22Rv1 (cell line): ENCODE results near the gene SRF.

Experiments
- H3K27ac ChIP-seq: fragments of 450-650 bp; 2 replicates; pipeline ENCODE4 v1.5.1; 2017
- ZFX ChIP-seq: fragments of 450-650 bp; IDR thresholded peaks from 2 replicates; pipeline ENCODE4 v1.6.1; 2017; ENCODE audit warnings: antibody characterized with exemption, borderline replicate concordance
- TF ChIP-seq, protein P1 (sequence below): fragments of 450-650 bp; IDR thresholded peaks from 2 replicates; pipeline ENCODE4 v1.5.1; 2017; ENCODE audit warnings: mild to moderate bottlenecking

SRF gene

DNA sequence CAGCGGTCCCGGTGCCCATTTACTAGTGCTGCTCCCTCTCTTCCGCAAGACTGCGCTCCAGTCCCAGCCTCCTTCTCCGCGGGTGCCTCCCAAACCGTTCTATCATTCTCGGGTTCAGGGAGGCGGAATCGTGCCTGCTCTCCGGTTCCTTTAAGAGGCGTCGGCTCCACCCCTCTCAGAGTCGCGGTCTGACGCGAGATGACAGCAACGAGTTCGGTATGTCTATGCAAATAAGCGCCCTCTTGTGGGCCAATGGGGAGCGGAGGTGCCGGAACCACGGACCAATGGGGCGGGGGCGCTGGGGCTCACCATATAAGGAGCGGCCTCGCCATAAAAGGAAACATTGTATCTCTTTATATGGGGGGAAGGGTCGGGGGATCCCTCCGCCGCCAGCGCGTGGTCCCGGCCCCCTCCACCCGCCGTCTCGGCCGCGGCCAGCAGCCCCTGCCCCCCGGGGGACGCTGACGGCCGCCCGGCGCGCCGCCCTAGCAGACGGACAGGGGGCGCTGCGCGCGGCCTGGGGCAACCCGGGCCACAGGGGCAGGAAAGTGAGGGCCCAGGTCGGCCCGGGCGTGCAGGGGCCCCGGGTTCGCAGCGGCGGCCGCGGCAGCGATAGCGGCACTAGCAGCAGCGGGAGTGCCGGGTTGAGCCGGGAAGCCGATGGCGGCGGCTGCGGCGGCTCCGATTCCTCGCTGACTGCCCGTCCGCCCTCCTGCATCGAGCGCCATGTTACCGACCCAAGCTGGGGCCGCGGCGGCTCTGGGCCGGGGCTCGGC, at the start of gene SRF:
Gene SRF, plus strand, starts transcription at position 339 of the 776 bp plus-strand sequence. Its CDS starts 388 bp downstream, at position 727.
- TF ChIP-seq, protein P1, sequence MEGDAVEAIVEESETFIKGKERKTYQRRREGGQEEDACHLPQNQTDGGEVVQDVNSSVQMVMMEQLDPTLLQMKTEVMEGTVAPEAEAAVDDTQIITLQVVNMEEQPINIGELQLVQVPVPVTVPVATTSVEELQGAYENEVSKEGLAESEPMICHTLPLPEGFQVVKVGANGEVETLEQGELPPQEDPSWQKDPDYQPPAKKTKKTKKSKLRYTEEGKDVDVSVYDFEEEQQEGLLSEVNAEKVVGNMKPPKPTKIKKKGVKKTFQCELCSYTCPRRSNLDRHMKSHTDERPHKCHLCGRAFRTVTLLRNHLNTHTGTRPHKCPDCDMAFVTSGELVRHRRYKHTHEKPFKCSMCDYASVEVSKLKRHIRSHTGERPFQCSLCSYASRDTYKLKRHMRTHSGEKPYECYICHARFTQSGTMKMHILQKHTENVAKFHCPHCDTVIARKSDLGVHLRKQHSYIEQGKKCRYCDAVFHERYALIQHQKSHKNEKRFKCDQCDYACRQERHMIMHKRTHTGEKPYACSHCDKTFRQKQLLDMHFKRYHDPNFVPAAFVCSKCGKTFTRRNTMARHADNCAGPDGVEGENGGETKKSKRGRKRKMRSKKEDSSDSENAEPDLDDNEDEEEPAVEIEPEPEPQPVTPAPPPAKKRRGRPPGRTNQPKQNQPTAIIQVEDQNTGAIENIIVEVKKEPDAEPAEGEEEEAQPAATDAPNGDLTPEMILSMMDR, result peak; percentile 81
- TF ChIP-seq ZFX, result no peak
- peak within 1 kb of the TSS; percentile 85 for H3K27ac ChIP-seq

DNA sequence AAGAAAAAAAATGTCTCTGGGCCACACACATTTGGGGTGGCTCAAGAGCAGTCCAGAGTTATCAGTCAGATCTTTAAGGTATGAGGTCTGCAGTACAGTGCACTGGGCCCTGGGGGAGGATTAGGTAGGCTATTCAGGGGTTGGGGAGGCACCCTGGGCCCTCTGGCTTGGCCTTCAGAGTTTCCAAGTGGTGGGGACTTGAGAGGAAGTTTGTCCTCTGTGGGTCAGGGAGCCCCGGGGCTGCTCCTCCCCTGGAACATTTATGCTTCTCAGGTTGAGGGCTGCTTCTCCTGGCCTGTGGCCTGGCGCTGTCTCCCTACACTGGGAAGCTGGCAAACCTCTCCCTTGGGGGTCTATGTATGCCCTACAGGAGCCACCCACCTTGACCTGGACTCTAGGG, 48.9 kb upstream of the SRF start:
- TF ChIP-seq ZFX, result no peak
- H3K27ac ChIP-seq, result no peak overlapping the region

GRCh38 chr6:43123461-43124314, 47.4 kb upstream of the SRF start:
- TF ChIP-seq, protein P1, result no peak
- no peak for TF ChIP-seq ZFX
- H3K27ac ChIP-seq, result no peak overlapping the region

GRCh38 chr6:43124481-43124880, 46.6 kb upstream of the SRF start:
- no peak overlapping the region for H3K27ac ChIP-seq
- TF ChIP-seq ZFX, result no peak

GRCh38 chr6:43125119-43125518, 46.0 kb upstream of the SRF start:
- no peak overlapping the region for H3K27ac ChIP-seq

DNA sequence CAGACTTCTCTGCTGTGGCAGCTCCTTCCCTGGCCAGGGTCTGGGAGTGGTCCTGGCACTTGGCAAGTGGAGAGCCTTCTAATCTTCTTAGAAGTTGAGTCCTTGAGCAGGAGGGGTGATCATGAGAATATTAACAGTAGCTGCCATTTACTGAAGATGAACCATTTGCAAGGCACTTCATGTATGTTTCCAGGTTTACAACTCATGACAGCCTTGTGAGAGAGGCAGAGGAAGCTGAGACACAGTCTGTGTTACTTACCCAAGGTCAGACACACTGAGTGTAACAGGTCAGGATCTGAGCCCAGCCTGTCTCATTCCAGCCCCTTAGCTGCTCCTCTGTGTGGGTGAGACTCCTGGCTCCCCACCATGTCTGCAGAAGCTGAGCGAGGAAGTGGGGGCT, 45.5 kb upstream of the SRF start:
- no peak overlapping the region for H3K27ac ChIP-seq
- TF ChIP-seq, protein P1, result no peak
- TF ChIP-seq ZFX, result no peak

More at GRCh38 chr6:43125119-43125518, 46.0 kb upstream of the SRF start:
- no peak for TF ChIP-seq ZFX
- TF ChIP-seq, protein P1, result no peak

- no peak for TF ChIP-seq ZFX
- TF ChIP-seq, protein P1, result no peak
These were observed 43.9 kb upstream of the SRF start for GRCh38 chr6:43127180-43127579.

GRCh38 chr6:43127877-43128276, 43.2 kb upstream of the SRF start:
- TF ChIP-seq, protein P1, result no peak
- H3K27ac ChIP-seq, result no peak overlapping the region

More at GRCh38 chr6:43127180-43127579, 43.9 kb upstream of the SRF start:
- no peak overlapping the region for H3K27ac ChIP-seq
